ENCODE measurements around the gene CMTR1. TPM values are rescaled to one million over a fixed set of nuclear protein-coding genes. Genes with fewer than 3 reads are reported as not detected.
A peak's percentile ranks its signal among the peaks of the same experiment; 100 is the strongest.
"Not testable (repeated sequence)": the region's sequence is repeated elsewhere in the genome, so short reads cannot be mapped to it uniquely, and the experiment has no call there.

The CMTR1 gene
- 10 to 100 TPM; 15.8 to 29.6 (median 24.0) TPM for polyA plus RNA-seq

GRCh38 chr6:37432916-37433656 is at the start of gene CMTR1:
TSS of gene CMTR1 (plus strand) at chr6:37433221. CDS start at chr6:37435630, 2,409 bp downstream.
- H3K4me1 Mint-ChIP-seq: peaks cover 25 to 52% of the 10 kb centered on the region in 2 donors
- H3K36me3 Mint-ChIP-seq: peaks cover 11 to 19% (median 14%) of the 10 kb centered on the region in 3 donors
- H3K27me3 Mint-ChIP-seq (ENCODE audit: low read depth in 3 of 3): peaks cover 11 to 25% (median 21%) of the 10 kb centered on the region in 3 donors
- H3K4me3 Mint-ChIP-seq: peak within 1 kb of the TSS; percentile 85 to 94 (median 92)
- peak within 1 kb of the TSS; percentile 97 to 98 (median 98) for H3K27ac Mint-ChIP-seq
- DNase-seq: peak; percentile 98 to 99 (median 98)
- H3K9me3 Mint-ChIP-seq: no peaks in the 10 kb centered on the region

DNA sequence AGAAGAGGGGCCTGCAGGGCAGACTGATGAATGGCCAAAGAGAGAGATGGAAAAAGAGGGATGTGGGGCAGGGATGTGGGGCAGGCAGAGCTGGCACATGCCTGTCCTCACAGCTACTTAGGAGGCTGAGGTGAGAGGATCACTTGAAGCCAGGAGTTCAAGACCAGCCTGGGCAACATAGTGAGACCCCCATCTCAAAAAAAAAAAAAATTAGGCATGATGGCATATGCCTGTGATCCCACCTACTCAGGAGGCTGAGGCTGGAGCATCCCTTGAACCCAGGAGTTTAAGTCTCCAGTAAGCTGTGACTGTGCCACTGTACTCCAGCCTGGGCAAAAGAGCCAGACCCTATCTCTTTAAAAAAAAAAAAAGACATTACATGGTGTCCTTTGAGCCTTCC is 44.4 kb upstream of the CMTR1 start:
- no peaks in the 10 kb centered on the region for H3K9me3 Mint-ChIP-seq
- H3K27ac Mint-ChIP-seq: no peak overlapping the region
- H3K36me3 Mint-ChIP-seq: peaks cover 6 to 18% (median 14%) of the 10 kb centered on the region in 3 donors
- no peak overlapping the region for H3K4me3 Mint-ChIP-seq
- no peaks in the 10 kb centered on the region for H3K4me1 Mint-ChIP-seq
- DNase-seq: no peak
- peaks cover 0 to 2% (median 1%) of the 10 kb centered on the region in 3 donors for H3K27me3 Mint-ChIP-seq (ENCODE audit: low read depth in 3 of 3)

GRCh38 chr6:37389857-37390256 is 43.2 kb upstream of the CMTR1 start:
- peaks cover 0 to 2% (median 1%) of the 10 kb centered on the region in 3 donors for H3K27me3 Mint-ChIP-seq (ENCODE audit: low read depth in 3 of 3)
- no peaks in the 10 kb centered on the region for H3K4me1 Mint-ChIP-seq
- no peaks in the 10 kb centered on the region for H3K9me3 Mint-ChIP-seq
- no peak for DNase-seq
- no peak overlapping the region for H3K4me3 Mint-ChIP-seq
- peaks cover 5 to 12% (median 10%) of the 10 kb centered on the region in 3 donors for H3K36me3 Mint-ChIP-seq
- no peak overlapping the region for H3K27ac Mint-ChIP-seq

- Mint-ChIP-seq H3K36me3 (peaks cover 5 to 16% (median 9%) of the 10 kb centered on the region in 3 donors), H3K9me3 (no peaks in the 10 kb centered on the region), H3K27ac (peak overlapping the region in 1 of 6 donors; percentile 67), H3K4me3 (no peak overlapping the region), H3K4me1 (no peaks in the 10 kb centered on the region), H3K27me3 (ENCODE audit: low read depth in 3 of 3) (peaks cover 0 to 2% (median 1%) of the 10 kb centered on the region in 3 donors)
- no peak for DNase-seq
Measured at GRCh38 chr6:37391120-37391519, 41.9 kb upstream of the CMTR1 start.

GRCh38 chr6:37392821-37393220 is 40.2 kb upstream of the CMTR1 start:
- Mint-ChIP-seq H3K27me3 (ENCODE audit: low read depth in 3 of 3) (peaks cover 0 to 2% (median 0%) of the 10 kb centered on the region in 3 donors), H3K27ac (no peak overlapping the region), H3K4me1 (peaks cover 3 to 5% of the 10 kb centered on the region in 2 donors), H3K9me3 (no peaks in the 10 kb centered on the region), H3K4me3 (no peak overlapping the region), H3K36me3 (peaks cover 0 to 11% (median 5%) of the 10 kb centered on the region in 3 donors)
- DNase-seq: no peak

DNA sequence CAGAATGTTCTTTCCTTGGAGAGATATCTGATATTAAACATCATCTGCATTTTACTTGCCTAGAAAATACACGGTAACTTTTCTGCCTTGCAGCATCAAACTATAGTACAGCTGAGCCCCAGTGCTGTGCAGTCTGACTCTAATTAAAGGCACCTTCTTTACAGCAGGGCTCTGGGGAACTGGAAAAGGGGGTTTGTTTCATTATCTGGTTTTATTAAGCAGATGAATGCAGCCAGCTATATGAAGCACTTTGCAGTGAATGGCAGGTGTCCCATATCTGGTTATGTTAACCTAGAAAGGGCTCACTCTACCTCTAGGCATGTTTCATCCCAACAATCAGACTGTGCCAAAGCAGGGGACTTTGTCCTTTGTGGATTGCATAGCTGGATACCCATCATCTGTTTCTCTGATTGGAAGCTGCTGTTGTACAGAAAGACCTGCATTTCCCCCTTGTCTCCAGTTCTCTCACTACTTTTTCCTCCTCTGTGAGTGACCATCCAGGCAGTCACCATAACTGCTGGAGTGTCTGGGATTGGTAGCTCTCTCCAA is 39.6 kb upstream of the CMTR1 start:
- no peak for DNase-seq
- Mint-ChIP-seq H3K27me3 (ENCODE audit: low read depth in 3 of 3) (peaks cover 0 to 2% (median 0%) of the 10 kb centered on the region in 3 donors), H3K27ac (peak overlapping the region in 2 of 6 donors; percentile 1 to 68), H3K9me3 (no peaks in the 10 kb centered on the region), H3K4me3 (no peak overlapping the region), H3K4me1 (peaks cover 9 to 12% of the 10 kb centered on the region in 2 donors), H3K36me3 (peaks cover 0 to 11% (median 5%) of the 10 kb centered on the region in 3 donors)

GRCh38 chr6:37396571-37397180 is 36.3 kb upstream of the CMTR1 start:
- no peak for DNase-seq
- no peak overlapping the region for H3K27ac Mint-ChIP-seq

DNA sequence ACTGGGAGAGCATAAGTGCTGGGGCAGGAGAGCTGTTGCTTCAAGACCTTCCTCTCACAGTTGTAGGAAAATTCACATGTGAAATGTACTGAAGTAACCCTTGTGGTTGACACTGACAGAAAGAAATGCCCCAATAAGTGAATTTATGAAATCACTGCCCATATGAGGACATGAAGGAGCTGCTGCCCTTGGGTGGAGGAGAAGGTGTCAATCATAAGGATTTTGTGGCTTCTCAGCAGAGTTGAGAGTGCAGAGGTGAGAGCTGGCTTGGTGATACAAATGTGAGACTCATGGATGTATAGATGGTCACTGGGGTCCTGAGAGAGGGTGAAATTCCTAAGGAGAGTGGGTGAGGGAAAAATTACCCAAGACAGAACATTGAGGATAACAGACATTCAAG is 33.9 kb upstream of the CMTR1 start:
- Mint-ChIP-seq H3K36me3 (peaks cover 0 to 5% (median 0%) of the 10 kb centered on the region in 3 donors), H3K4me3 (peak overlapping the region in 2 of 5 donors; percentile 0), H3K27me3 (ENCODE audit: low read depth in 3 of 3) (peaks cover 0 to 2% (median under 1%) of the 10 kb centered on the region in 3 donors), H3K27ac (peak overlapping the region in 4 of 6 donors; percentile 4 to 60 (median 37)), H3K4me1 (peaks cover 20% of the 10 kb centered on the region in 2 donors), H3K9me3 (no peaks in the 10 kb centered on the region)
- DNase-seq: no peak

More at GRCh38 chr6:37396571-37397180, 36.3 kb upstream of the CMTR1 start:
- H3K4me1 Mint-ChIP-seq: peaks cover 20% of the 10 kb centered on the region in 2 donors
- H3K27me3 Mint-ChIP-seq (ENCODE audit: low read depth in 3 of 3): peaks cover 0 to 2% (median 0%) of the 10 kb centered on the region in 3 donors
- no peak overlapping the region for H3K4me3 Mint-ChIP-seq
- H3K9me3 Mint-ChIP-seq: no peaks in the 10 kb centered on the region
- peaks cover 0 to 11% (median 0%) of the 10 kb centered on the region in 3 donors for H3K36me3 Mint-ChIP-seq

DNA sequence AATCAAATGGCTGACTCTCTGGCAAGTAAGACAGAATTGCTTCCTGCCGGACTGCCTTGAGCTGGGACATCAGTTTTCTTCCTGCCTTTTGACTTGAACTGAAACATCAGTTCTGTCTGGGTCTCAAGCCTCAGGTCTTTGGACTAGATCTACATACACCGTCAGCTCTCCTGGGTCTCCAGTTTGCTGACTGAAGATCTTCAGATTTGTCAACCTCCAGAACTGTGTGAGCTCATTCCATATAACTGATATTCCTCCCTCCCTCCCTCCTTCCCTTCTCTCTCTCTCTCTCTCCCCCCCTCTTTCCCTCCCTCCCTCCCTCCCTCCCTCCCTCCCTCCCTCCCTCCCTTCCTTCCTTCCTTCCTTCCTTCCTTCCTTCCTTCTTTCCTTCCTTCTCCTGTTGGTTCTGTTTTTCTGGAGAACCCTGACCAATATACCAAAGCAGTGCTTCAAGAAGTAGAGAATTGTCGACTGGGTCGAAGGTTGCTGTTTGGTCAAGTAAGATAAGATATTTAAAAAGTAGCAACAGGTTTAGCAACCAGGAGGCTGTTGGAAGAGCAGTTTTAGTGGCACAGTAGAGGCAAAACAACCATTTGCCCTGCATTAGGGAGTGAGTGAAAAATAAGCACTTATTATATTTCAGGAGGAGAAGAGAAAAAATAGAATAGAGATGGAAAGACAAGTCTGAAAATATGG is 33.1 kb upstream of the CMTR1 start:
- H3K4me1 Mint-ChIP-seq: peaks cover 20% of the 10 kb centered on the region in 2 donors
- no peaks in the 10 kb centered on the region for H3K9me3 Mint-ChIP-seq
- H3K36me3 Mint-ChIP-seq: peaks cover 0 to 5% (median 0%) of the 10 kb centered on the region in 3 donors
- no peak for DNase-seq
- H3K27ac Mint-ChIP-seq: no peak overlapping the region
- H3K4me3 Mint-ChIP-seq: no peak overlapping the region
- H3K27me3 Mint-ChIP-seq (ENCODE audit: low read depth in 3 of 3): peaks cover 0 to 4% (median 2%) of the 10 kb centered on the region in 3 donors

DNA sequence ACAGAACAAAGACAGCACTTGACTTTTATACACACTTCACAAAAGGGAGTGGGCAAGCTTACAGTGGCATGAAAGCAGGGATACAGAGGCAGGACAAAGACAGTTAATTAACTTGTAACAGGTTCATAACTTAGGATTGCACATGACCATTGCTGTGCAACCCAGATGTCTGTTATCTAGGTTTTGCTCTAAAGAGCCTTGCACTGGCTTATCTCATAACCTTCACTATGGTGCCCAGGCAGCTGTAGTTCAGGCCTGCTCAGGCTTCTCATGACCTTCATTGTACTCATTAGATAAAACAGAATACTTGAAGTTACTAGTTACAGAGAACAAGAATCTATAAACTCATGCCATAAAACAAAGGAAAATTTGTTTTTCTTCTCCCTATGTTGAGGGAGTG is 31.4 kb upstream of the CMTR1 start:
- H3K27ac Mint-ChIP-seq; H3K9me3 Mint-ChIP-seq; H3K4me3 Mint-ChIP-seq; H3K36me3 Mint-ChIP-seq; H3K27me3 Mint-ChIP-seq (ENCODE audit: low read depth in 3 of 3); DNase-seq: not testable (repeated sequence)
- H3K4me1 Mint-ChIP-seq: peaks cover 19 to 20% of the 10 kb centered on the region in 2 donors

DNA sequence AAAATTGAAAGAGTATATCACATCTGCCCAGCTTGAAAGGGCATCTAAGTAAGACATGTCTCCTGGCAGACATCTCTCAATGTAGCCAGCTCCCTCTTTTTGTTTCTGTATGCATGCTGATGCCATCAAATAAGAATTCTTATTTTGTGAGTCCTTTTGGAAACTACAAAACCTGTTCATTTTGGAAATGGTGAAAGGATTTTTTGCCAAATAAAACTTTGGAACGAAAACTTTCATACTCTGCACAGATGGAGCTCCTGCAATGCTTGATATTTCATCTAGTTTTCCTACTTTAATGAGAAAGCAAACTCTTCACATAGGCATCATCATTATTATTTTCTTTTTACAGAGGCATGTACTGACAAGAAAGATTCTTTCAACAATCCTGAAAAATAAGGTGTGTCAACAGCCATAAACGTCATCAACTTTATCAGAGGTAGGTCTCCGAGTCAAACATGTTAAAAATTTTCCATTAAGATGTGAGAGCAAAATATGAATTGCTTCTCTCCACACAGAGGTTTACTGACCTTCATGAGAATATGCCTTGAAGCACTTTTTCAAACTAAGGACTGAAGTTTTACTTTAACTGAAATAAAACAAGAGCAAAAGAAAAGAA is 26.2 kb upstream of the CMTR1 start:
- DNase-seq: no peak
- Mint-ChIP-seq H3K36me3 (no peaks in the 10 kb centered on the region), H3K4me1 (no peaks in the 10 kb centered on the region), H3K27ac (no peak overlapping the region), H3K9me3 (no peaks in the 10 kb centered on the region), H3K27me3 (ENCODE audit: low read depth in 3 of 3) (peaks cover 4 to 8% (median 6%) of the 10 kb centered on the region in 3 donors), H3K4me3 (no peak overlapping the region)

DNA sequence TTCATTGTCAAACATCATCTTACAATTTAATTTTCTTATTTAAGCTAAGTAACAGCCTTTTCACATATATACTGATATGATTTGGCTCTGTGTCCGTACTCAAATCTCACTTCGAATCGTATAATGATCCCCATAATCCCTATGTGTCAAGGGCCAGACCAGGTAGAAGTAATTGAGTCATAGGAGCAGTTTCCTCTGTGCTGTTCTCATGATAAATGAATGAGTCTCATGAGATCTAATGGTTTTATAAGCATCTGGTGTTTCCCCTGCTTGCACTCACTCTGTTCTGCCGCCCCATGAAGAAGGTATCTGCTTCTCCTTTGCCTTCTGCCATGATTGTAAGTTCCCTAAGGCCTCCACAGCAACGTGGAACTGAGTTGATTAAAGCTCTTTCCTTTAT is 25.1 kb upstream of the CMTR1 start:
- DNase-seq: no peak
- Mint-ChIP-seq H3K4me1 (no peaks in the 10 kb centered on the region), H3K4me3 (no peak overlapping the region), H3K9me3 (no peaks in the 10 kb centered on the region), H3K27me3 (ENCODE audit: low read depth in 3 of 3) (peaks cover 4 to 10% (median 6%) of the 10 kb centered on the region in 3 donors), H3K36me3 (no peaks in the 10 kb centered on the region), H3K27ac (no peak overlapping the region)

- no peaks in the 10 kb centered on the region for H3K36me3 Mint-ChIP-seq
Measured at GRCh38 chr6:37409501-37409900, 23.5 kb upstream of the CMTR1 start.

More at GRCh38 chr6:37409501-37409900, 23.5 kb upstream of the CMTR1 start:
- Mint-ChIP-seq H3K27me3 (ENCODE audit: low read depth in 3 of 3) (peaks cover 4 to 8% (median 4%) of the 10 kb centered on the region in 3 donors), H3K4me3 (no peak overlapping the region), H3K9me3 (no peaks in the 10 kb centered on the region), H3K27ac (no peak overlapping the region), H3K4me1 (no peaks in the 10 kb centered on the region)
- no peak for DNase-seq

All from immature natural killer cell (primary cell).